ENCODE measurements around the gene KLC1.
A peak's percentile ranks its signal among the peaks of the same experiment; 100 is the strongest.
"Not testable (repeated sequence)": the region's sequence is repeated elsewhere in the genome, so short reads cannot be mapped to it uniquely, and the experiment has no call there.

The KLC1 gene

DNA sequence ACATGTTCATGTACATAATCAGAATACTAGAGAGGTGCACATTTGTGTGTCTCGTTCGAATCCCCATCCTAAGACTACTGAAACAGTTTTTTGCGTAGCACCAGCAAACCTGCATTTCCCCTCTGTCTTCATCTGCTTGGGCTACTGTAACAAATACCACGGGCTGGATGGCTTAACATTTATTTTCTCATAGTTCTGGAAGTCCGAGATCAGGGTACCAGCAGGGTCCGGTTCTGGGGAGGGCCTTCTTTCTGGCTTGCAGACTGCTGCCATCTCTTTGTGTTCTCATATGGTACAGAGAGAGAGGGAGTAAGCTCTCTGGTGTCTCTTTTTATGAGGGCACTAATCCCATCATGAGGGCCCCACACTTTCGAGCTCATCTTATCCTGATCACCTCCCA lies 30.6 kb downstream of the KLC1 start:
- no peak for DNase-seq

DNA sequence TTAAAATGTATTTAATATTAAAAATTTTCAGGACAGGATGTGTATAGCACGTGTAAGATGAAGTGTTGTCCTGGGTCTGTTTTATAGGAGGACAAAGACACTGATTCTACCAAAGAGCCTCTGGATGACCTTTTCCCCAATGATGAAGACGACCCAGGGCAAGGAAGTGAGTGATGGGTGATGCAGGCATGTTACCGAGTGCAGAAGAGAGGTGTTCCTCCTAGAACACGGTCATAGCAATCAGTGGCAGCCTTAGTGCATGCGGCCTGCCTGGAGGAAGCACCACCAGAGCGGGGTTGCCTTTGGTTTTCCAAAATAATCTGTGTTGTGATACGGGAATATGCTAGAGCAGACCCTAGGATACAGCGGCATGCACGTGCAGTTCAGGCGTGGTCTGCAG lies 33.0 kb downstream of the KLC1 start:
- no peak for DNase-seq

DNA sequence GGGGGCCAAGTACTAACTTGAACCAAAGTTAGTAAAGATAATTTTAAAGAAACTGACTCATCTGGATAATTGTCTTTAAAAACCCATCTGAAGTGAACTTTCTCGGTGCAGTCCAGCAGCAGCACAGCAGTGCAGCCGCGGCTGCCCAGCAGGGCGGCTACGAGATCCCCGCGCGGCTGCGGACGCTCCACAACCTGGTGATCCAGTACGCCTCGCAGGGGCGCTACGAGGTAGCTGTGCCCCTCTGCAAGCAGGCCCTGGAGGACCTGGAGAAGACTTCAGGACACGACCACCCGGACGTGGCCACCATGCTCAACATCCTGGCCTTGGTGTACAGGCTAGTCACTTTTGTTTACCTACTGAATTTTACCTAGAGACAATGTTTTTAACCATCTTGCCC lies 33.6 kb downstream of the KLC1 start:
- DNase-seq, result no peak

DNA sequence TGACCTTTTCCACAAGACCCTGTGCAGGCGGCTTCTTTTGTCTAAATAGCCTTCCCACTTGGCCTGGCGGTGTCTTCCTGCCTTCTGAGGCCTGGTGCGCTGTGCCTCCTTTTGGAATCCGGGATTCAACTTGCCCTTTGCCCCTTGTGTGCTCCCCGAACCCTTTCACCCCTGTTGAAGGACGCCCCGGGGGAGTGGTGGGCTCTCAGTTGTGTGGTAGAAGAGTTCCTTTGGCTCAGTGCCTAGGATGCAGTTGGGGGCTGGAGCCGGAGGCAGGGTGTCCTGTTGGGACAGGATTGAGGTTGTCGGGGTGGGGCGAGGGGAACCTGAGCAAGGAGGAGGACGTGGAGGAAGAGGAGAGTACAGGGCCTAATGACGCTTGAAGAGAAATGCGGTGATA lies 34.5 kb downstream of the KLC1 start:
- no peak for DNase-seq

DNA sequence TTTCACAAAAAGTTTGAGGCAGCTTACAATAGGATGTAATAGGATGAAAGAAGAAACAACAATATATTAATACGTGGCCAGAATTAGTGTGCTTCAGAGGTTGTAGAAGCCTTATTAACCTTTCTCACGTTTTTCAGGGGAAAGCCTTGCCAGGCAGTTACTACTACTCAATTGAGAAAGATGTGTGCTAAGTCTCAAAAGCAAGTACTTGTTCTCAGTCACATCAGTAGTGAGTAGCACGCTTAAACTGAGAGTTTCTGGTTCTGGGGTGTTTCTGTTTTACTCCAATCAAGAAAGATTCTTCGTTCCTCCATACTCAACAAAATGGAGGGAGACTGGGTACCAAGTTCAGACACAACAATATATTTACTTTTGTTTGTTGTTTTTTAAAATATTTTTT lies 38.7 kb downstream of the KLC1 start:
- DNase-seq, result no peak

DNA sequence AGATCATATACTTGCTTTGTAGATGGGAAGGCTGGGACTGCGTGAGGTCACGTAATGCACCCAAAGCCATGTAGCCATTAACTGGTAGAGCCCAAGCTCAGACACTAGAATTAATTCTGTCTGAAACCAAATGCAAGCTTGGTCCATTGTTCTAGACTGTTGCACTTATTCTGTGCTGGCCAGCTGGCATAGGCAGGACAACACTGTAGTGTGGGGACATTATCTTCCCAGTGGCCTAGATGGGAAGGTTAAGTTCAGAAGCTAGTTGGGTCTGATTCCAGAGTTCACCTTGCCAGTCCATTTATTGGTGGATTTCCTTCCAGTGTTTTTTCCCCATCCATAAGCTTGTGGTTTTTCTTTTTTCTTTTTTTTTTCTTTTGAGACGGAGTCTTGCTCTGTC lies 39.1 kb downstream of the KLC1 start:
- no peak for DNase-seq

DNA sequence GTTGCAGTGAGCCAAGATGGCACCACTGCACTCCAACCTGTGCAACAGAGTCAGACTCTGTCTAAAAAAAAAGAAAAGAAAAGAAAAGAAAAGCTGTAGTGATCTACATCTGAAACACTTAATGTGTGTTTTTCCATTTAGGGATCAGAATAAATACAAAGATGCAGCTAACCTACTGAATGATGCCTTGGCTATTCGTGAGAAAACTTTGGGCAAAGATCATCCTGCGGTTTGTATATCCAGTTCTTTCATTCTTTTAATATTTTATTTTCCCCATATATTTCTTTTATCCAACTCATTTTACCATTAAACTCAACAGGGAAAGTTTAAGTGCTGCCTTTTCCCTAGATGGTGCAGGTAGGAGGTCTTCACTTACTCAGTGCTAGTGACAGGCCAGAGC lies 40.4 kb downstream of the KLC1 start:
- DNase-seq, result no peak

DNA sequence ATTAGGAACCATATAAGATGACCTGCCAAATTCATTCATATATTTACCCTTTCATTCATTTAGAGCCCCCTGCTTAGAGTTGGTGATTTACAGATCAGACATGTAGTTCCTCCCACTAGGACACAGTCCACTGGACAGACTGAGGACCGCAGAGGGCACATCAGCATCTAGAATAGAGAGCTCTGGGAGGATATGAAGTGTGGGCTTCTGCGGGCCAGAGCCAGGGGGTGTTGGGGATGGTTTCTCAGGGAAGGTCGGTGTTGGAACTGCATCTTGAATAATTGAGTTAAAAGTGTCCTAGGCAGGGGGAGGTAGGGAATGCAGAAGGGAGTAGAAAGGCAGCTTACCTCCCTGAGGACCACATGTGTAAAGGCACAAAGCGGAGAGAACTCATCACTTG lies 42.9 kb downstream of the KLC1 start:
- DNase-seq, result no peak

DNA sequence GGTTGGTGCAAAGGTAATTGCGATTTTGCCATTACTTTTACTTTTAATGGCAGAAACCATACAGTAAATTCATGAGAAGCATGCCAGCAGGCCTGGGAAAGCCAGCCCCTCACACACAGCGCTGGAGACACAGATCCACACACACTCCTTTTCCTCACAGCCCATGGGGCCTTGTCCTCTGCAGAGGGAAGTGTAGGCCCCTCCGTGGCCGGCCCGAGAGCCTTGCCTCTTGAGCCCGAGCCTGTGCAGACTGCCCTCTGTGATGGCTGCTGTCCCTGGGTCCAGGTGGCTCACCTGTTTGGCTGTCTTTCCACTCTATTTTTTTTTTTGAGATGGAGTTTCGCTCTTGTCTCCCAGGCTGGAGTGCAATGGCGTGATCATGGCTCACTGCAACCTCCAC lies 46.9 kb downstream of the KLC1 start:
- DNase-seq, result no peak

DNA sequence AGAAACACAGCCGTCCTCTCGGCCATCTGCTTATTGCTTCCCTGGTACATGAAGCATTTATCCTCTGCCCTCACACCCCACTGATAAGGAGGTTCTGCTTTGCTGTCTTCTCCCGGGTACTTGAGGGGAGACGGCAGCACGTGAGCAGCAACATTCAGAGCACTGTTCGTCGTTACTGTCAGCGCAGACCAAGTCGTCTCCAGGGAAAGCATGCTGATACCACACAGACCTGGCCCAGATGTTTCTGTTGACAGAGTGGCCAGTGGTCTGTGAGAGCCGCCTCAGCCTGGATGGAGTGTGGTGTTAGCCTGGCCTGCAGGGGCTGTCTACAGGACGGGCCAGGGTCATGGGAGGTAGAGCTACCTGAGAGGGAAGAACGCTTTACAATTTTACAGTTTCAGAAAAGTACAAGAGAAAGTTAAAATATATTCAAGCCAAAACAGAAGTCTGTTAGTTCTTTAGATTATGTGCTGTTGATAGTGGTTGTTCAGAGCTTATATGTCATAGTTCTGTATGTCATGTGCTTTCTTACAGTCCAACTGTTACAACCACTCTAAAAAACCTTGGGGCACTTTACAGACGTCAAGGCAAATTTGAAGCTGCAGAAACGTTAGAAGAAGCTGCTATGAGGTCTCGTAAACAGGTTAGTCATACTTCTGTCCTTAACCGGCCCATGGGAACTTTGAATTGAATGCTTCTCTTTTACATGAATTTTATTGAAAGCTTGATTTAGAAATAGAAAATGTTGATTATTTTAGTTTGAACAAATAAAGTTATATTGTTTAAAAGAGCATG lies 48.1 kb downstream of the KLC1 start:
- no peak for DNase-seq

DNA sequence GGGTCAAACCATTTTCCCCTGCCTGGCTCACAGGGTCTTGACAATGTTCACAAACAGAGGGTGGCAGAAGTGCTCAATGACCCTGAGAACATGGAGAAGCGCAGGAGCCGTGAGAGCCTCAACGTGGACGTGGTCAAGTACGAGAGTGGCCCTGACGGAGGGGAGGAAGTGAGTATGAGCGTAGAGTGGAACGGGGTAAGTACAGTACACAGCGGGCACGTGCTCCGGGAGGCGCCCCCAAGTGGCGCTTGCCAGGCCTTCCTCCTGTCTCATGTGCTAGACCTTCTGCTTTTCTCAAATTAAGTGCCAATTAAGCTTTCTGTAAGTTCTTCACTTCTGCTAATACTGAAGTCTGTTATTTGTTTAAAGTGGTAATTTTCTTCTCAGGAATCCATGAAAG lies 50.3 kb downstream of the KLC1 start:
- peak; percentile 77 to 78 for DNase-seq

DNA sequence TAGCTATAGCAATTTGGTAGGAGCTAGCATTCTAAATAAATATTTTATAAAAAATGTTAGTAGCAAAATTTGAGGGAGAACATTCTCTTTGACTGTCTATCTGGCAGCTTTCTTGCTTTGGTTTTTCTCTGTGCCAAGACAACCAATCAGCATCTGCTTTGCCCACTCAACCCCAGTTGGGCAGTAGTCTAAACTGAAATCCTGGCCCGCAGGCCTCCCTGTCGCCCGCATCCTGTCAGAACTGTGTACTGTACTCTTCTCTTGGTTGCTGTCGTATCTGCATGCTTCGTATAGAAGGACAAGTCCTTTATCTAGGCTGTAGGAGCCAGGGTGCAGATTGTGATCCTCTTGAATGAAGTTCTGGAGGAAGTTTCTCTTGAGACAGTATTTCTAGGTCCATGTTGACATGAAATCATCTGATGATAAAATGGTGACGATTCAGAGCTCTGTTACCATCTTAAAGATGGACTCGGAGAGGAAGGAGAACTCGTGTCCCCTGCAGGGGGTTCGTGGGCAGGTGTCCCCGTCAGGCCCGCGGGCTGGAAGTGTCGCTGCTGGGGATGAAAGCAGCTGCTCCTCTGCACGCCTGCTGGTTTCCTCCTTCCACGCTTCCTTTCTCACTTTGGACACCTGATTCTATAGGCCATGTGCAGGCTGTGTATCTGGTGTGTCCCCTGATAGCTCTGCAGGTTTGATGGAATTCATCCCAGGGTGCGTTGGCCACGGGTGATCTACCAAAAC lies 51.6 kb downstream of the KLC1 start:
- no peak for DNase-seq

DNA sequence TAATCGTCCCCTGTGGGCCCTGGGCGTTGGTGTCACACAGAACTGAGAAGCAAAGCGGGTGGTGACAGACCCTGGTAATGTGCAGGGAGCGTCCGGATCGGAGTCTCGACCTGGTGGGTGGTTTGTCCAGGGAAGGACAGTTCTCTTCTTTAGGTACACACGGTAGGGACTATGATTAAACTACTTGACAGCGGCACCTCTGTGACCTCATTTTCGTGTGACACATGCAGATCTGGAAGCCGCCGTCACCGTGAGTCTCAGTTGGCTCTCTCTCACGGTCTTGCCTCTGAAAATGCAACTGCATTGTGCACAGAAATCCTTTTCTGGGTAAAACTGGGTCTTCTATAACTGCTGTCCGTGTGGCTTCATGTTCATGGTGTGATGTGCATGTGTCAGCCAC lies 54.1 kb downstream of the KLC1 start:
- DNase-seq, result no peak

DNA sequence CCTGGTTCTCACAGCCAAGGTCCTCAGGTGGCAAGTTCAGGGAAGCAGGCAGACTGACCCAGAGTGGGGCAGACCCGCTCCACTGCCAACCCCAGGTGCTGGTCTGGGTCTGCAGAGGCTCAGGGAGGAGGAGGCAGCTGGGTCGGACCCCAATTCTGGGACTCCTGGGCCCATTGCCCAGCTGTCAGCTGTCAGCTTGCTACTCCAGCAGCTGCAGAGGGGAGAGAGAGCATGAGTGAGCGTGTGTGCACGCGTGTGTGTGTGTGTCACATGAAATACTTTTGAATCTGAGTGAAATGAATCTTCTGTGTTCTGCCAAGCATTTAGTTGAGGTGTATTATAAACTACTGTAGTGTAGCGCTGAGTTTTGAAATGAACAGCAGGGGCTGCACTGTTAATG lies 55.5 kb downstream of the KLC1 start:
- no peak for DNase-seq

DNA sequence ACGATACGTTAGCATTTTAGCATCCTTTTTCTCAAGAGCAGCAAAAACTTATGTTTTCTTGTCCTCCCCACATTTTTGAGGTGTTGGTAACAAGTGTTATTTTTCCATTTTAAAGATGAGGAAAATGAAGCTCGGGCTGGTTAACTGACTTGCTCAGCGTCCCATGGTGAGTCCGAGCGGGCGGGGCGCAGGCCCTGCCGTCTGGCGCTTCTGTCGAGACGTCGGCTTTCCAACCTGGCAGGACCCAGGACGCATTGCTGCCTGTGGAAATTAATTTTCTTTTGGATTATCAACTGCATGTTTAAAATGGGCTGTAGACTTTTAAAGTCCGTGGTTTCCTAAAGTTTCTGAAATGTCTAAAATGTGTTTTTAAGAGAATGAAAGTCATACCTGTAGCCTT lies 55.9 kb downstream of the KLC1 start:
- no peak for DNase-seq

DNA sequence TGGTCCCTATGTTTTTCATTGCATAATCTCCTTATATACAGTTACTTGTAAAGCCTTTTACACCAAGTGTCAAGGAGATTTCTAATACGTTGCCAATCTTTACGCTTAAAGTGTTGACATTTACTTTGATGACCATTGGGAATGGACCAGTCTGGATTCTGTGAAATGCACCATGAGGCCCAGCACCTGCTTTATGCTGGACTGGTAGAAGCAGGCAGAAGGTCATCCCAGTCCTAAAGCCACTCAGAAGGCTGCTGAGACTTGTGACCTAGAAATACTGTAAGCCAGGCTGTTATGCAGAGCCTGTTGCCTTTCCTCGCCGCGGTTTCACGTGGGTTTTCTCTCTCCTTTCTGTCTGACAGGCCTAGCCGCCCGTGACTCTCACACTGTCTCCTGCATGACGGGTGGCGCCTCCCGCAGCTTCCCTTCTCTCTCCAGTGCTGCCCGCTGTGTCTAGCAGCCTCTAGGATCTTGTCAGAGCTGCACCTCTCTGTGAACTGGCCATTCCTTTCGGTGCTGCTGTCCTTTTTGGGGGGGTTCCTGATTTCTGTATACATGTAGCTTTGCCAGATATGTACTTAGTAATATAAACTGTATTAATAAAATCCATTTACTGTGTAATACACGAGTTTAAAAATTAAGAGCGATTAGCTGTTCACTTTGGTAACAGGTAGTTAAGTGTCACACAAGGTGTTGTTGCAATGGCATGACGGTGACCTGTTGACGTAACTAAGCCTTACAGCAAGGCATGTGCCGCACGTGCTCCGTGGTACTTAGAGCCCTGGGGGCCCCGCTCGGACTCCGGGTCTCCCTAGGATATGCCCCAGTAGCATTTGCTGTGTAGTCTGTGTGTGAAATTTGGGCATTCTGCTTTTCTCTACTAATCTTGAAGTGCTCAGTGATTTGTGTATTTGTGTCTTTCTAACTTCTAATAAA lies 56.5 kb downstream of the KLC1 start:
- DNase-seq, result no peak

DNA sequence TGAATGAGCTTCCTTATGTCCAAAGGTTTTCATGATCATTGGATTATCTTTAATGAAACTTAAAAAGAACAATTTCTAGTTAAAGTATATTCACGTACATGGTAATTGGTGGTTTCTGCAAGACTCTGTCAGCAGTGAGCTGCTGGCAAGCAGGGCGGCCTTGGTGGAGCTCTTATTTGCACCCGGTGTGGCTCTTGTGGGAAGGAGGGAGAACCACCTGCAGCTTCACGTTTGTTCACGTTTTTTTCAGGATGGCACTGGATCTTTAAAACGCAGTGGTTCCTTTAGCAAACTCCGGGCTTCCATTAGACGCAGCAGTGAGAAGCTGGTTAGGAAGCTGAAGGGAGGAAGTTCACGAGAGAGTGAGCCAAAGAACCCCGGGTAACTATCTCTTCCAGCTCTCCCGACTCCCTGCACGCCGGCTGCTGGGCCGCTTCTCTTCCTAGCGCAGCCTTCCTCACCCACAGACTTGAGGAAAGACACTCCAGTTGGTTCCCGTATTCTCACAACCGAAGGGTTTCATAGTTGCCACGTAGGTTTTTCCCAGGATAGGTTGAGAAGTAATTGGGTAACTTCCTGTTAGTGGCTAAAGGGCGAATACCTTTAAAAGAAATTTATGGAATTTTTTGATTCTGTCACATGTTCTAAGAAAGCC lies 57.9 kb downstream of the KLC1 start:
- DNase-seq, result no peak

DNA sequence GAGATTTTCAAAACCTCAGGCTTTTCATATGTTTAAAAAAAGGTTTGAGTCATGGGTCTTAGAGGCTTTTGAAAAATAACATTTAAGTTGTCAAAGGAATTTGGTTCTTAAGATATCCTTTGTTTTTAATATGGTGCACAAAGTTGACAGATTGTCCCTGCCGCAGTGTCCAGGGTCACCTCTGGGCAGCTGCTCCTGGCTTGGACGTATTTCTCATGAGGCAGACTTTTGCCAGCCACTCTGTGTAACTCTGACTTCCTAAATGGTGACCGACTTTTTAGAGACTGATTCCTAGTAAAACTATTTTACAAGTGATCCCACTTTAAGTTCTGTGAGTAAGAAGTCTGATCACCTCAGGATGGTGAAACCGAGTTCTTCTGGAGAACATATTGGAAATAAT lies 58.7 kb downstream of the KLC1 start:
- no peak for DNase-seq

DNA sequence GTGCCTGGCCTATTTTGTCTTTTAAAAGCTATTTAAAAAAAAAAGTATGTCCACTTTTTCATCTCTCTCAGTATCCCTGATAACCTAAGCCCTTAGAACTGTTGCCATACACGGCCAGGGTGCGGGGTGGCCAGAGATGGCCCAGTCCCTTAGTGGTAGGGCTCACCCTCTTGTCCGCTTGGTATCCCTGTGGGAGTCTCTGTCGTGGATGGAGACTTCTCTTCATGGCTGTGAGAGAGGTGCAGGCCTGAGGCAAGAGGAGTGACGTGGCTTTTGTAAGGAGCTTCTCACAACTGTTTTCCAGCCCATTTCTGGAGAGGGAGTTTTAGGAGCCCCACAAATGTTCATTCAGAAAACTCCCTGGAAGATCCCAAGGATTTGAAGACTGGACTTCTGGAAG lies 59.4 kb downstream of the KLC1 start:
- DNase-seq, result no peak

DNA sequence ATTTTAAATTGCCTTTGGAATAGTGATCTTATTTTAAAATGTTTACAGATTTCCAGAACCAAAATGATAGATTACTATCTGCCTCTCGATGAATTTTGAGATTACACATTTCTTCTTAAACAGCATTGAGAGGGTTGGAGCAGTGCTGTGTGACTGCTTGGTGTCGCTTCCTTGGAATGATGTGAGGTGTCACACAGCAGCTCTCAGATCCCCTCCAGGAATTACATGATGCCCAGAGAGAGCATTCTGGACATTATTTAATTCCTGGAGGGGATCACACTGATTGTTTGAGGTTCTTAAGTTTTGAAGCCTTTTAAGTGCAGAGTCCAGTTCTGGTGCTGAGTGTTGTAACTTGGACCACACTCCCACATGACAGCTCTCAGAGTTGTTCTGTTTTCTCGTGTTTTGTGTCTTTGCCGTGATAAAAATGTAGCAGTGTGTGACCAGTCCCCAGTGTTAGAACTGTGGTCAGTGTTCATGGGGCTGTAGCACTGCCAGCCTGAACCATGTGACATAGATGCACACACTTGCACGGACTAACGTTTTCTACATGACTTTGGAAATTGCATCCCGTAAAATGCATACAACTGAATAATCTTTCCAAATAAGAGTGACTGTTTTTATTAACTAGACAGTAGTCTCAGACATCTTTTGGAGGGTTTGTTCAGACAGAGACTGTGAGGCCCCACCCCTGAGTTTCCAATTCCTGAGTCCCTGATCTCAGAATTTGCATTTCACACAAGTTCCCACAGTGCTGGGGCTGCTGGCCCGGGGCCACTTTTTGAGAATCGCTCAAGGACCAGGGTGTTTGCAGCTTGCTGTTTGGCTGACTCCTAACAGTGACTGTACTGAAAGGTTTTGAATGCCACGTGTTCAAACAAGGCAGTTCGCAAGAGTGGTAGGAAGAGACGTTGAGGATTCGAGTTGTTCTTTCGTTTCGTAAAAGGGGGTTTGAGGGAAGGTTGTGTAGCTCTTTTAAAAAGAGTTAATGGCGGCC lies 60.2 kb downstream of the KLC1 start:
- no peak for DNase-seq

DNA sequence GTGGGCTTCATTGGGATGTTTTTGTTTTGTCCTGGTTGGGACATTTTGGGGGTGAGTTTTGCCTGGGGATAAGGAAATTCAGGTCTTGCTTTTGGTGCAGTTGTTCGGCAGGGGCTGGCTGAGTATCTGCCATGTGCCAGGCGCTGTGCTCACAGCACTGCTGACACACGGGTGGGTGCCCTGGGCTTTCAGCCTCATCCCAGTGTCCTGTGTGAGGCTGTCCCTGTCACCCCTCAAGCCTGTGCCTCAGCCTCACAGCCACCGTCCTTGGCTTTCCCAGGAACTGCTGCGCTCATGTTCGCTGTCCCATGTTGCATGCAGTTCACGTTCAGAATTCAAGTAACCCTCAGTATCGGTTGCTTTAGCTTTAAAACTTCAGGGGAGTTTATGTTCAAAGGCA lies 61.3 kb downstream of the KLC1 start:
- no peak for DNase-seq

DNA sequence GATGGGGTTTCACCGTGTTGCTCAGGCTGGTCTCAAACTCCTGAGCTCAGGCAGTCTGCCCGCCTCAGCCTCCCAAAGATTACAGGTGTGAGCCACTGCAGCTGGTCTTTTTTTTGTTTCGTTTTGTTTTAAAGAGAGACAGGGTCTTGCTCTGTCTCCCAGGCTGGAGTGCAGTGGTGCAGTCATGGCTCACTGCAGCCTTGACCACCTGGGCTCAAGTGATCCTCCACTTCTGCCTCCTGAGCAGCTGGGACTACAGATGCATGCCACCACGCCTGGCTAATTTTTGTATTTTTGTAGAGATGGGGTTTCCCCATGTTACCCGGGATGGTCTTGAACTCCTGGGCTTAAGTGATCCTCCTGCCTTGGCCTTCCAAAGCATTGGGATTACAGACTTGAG lies 62.6 kb downstream of the KLC1 start:
- DNase-seq, result not testable (repeated sequence)

All from inflammatory macrophage (primary cell).